T-helper 17 cell (primary cell): Measurements from ENCODE around the gene PTPRM. TPM values are rescaled to one million over a fixed set of nuclear protein-coding genes. Genes with fewer than 3 reads are reported as not detected.

Experiments used
- ATAC-seq: fragments of 150-1000 bp; cut with Tn5 transposase; 2 replicates; pipeline ENCODE4 v1.10.0; 2021; ENCODE audit warnings: mild to moderate bottlenecking, moderate library complexity
- DNase-seq, 3 donors: peaks; one replicate each; pipeline versions ENCODE4 v3.0.0 to v3.0.0-alpha.2; 2020 to 2021
- H3K9me3 ChIP-seq: one replicate; pipeline ENCODE4 v1.7.0; 2013; ENCODE audit warnings: low read length, mild to moderate bottlenecking; ENCODE audit not compliant: control insufficient read depth, poor library complexity, severe bottlenecking
- H3K27ac Mint-ChIP-seq: one replicate; pipeline ENCODE4 v1.8.0; 2022; ENCODE audit warnings: mild to moderate bottlenecking, moderate library complexity, mixed read lengths
- H3K27me3 Mint-ChIP-seq: one replicate; pipeline ENCODE4 v1.8.0; 2022; ENCODE audit warnings: mixed read lengths
- H3K36me3 Mint-ChIP-seq: one replicate; pipeline ENCODE4 v1.8.0; 2022; ENCODE audit warnings: low read depth, mixed read lengths
- H3K4me1 Mint-ChIP-seq: one replicate; pipeline ENCODE4 v1.8.0; 2022; ENCODE audit warnings: mild to moderate bottlenecking, mixed read lengths
- H3K4me3 Mint-ChIP-seq: one replicate; pipeline ENCODE4 v1.8.0; 2022; ENCODE audit warnings: mild to moderate bottlenecking, moderate library complexity, mixed read lengths
- total RNA-seq, 4 donors: library from RNA in 2 of 4; stranded (reverse) in 2 of 4; gene quantifications; one replicate each; pipeline ENCODE4 v1.2.3 and lab custom pipeline; 2022 to 2026

Gene PTPRM
- total RNA-seq, 2 donors from 2014 or later = 25.6 to 44.8 TPM

DNA sequence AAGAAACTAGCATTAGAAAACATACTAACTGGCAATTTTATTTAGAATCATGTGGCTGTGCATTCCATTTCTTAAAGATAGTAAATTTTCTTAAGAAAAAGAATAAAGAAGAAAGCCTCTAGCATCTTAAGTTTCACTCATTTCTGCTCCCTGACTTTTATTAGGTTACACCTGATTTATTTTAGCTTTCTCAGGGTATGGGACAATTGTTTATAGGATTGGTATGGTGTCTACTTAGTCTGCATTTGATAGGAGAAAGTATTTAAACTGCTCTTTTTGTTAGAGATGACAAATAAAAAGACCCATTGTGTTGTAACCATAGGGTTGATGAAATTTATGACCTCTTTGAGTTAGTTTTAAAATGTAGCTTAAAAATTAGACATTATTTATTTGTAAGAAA, 115.2 kb downstream of the PTPRM start:
- Mint-ChIP-seq H3K4me3 (no peak overlapping the region), H3K27me3 (no peaks in the 10 kb centered on the region), H3K27ac (no peak overlapping the region), H3K36me3 (no peaks in the 10 kb centered on the region), H3K4me1 (no peaks in the 10 kb centered on the region)
- no peak for ATAC-seq
- no peak for DNase-seq
- no peaks in the 10 kb centered on the region for H3K9me3 ChIP-seq

DNA sequence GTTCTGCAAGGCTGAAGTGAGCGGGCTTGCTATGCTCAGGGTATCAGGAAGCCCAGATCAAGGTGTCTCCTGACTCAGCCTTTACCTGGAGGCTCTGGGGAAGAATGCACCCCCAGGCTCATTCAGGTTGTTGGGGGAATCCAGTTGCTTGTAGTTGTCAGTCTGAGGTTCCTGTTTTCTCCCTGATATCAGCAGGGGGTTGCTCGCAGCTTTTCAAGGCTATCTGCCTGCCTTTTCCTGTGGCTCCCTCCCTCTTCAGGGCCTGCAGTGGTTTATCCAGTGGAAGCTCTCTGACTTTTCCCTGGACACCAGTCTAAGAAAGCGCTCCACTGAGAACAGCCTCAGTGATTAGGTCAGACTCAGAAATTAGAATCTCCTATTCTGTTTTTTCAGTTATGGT, 116.6 kb downstream of the PTPRM start:
- no peak overlapping the region for H3K4me3 Mint-ChIP-seq
- ATAC-seq = no peak

GRCh38 chr18:7684357-7684756, 117.2 kb downstream of the PTPRM start:
- no peaks in the 10 kb centered on the region for H3K9me3 ChIP-seq
- Mint-ChIP-seq H3K4me1 (no peaks in the 10 kb centered on the region), H3K4me3 (no peak overlapping the region), H3K27ac (no peak overlapping the region), H3K36me3 (no peaks in the 10 kb centered on the region), H3K27me3 (no peaks in the 10 kb centered on the region)
- ATAC-seq = no peak
- DNase-seq = no peak

More for the DNA sequence above, 116.6 kb downstream of the PTPRM start:
- no peaks in the 10 kb centered on the region for H3K4me1 Mint-ChIP-seq
- H3K27ac Mint-ChIP-seq = no peak overlapping the region
- no peaks in the 10 kb centered on the region for H3K27me3 Mint-ChIP-seq
- H3K36me3 Mint-ChIP-seq = no peaks in the 10 kb centered on the region
- no peaks in the 10 kb centered on the region for H3K9me3 ChIP-seq
- no peak for DNase-seq

DNA sequence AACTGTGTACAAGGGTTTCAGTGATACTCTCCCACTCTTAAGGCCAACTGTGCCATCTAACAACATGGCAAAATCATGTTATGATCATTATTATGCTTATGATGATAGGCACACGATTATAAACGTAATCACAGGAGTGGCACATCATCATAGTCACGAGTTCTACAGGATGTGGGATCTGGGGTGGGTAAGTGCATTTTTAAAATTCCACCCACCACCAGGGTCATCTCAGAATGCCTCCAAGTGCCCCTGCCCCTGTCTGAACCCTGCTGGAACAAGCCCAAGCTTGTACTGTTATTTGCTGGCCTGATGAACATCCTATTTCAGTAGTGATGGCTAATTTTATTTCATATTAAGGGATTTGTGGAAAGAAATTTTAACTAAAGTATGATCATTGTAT, 117.8 kb downstream of the PTPRM start:
- no peak for ATAC-seq
- Mint-ChIP-seq H3K4me1 (no peaks in the 10 kb centered on the region), H3K4me3 (no peak overlapping the region), H3K27me3 (no peaks in the 10 kb centered on the region), H3K36me3 (no peaks in the 10 kb centered on the region), H3K27ac (no peak overlapping the region)
- DNase-seq = no peak
- H3K9me3 ChIP-seq = no peaks in the 10 kb centered on the region

GRCh38 chr18:7686278-7686677, 119.2 kb downstream of the PTPRM start:
- H3K27me3 Mint-ChIP-seq = no peaks in the 10 kb centered on the region
- H3K4me3 Mint-ChIP-seq = no peak overlapping the region
- ATAC-seq (no peak), DNase-seq (no peak)
- H3K9me3 ChIP-seq = no peaks in the 10 kb centered on the region
- no peaks in the 10 kb centered on the region for H3K36me3 Mint-ChIP-seq
- no peaks in the 10 kb centered on the region for H3K4me1 Mint-ChIP-seq
- no peak overlapping the region for H3K27ac Mint-ChIP-seq

DNA sequence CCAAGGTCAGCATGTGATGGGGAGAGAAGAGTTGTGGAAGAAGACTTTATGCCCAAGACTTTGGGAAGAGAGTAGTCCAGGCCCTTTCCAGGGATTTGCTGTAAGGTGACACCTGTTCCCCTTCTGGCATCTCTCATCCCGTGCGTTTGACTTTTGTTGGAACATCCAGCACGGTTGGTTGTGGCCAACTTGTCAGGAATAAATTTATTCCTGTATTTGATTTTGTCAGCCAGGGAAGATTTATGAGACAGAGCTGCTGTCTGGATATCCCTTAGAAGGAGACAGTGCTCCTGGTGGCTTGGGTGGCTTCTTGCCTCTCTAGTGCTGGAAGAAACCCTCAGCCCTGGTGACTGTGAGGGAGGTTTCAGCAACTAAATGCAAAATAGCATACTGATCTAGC, 121.5 kb downstream of the PTPRM start:
- ATAC-seq = no peak
- DNase-seq = no peak
- Mint-ChIP-seq H3K27me3 (no peaks in the 10 kb centered on the region), H3K27ac (no peak overlapping the region), H3K36me3 (no peaks in the 10 kb centered on the region), H3K4me1 (no peaks in the 10 kb centered on the region), H3K4me3 (no peak overlapping the region)
- no peaks in the 10 kb centered on the region for H3K9me3 ChIP-seq

DNA sequence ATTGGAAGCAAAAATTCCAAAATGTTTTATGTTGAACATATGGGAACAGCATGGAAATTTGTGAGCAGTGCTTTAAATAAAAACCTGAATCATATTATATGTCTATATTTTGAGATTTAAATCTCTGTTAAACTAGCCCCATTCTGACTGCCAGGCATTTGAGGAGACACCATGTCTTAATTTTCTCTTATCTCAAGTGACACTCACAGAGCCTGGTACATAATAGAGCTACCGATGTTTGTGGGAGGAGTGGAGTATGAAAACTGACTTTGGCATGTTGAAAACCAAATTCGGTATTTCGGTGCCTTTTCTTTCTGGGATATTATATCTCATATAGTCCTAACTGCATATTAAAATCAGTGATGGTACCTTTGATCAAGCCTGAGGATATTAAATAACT, 124.1 kb downstream of the PTPRM start:
- no peak overlapping the region for H3K27ac Mint-ChIP-seq
- H3K4me3 Mint-ChIP-seq = no peak overlapping the region
- H3K27me3 Mint-ChIP-seq = no peaks in the 10 kb centered on the region
- H3K9me3 ChIP-seq = no peaks in the 10 kb centered on the region
- H3K36me3 Mint-ChIP-seq = no peaks in the 10 kb centered on the region
- no peaks in the 10 kb centered on the region for H3K4me1 Mint-ChIP-seq
- DNase-seq (no peak), ATAC-seq (no peak)

DNA sequence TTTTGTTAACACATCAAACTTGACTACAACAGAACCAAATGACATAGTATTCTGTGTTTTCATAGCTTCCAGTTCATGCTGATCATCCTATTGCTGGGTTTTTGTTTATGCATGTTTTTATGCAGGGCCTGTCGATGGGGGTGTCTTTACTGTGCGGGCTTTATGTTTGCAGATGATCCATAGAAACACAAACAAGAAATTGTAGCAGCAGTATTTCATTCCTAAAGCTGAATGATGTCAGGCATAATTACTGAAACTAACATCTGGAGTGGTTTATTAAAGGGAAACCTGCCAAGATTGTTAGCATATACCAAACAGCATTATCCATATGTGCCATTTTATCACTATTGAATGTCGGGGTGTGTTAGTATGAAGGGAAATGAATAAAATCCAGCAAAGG, 129.7 kb downstream of the PTPRM start:
- Mint-ChIP-seq H3K4me3 (no peak overlapping the region), H3K4me1 (no peaks in the 10 kb centered on the region), H3K27ac (no peak overlapping the region), H3K27me3 (no peaks in the 10 kb centered on the region), H3K36me3 (no peaks in the 10 kb centered on the region)
- no peaks in the 10 kb centered on the region for H3K9me3 ChIP-seq
- DNase-seq (no peak), ATAC-seq (no peak)

DNA sequence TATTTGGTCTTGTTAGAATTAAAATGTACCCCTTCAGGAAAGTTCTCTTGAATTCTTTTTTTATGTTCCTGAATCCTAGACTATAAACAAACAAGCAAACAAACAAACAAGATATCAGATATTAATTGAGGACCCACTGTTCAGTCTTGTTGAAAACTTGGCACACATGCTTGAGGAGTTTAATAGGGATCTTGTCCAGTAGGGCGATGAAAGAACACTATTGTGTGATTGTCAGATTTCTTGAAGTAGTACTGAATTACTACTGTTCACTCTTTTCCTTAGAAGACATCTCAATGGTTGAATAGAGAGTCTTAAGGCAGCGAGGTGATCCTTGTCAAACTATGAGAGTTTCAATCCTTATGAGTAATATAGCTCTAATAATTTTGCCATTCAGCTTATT, 130.2 kb downstream of the PTPRM start:
- Mint-ChIP-seq H3K36me3 (no peaks in the 10 kb centered on the region), H3K4me1 (no peaks in the 10 kb centered on the region), H3K27me3 (no peaks in the 10 kb centered on the region), H3K27ac (no peak overlapping the region), H3K4me3 (no peak overlapping the region)
- ATAC-seq (no peak), DNase-seq (no peak)
- no peaks in the 10 kb centered on the region for H3K9me3 ChIP-seq

DNA sequence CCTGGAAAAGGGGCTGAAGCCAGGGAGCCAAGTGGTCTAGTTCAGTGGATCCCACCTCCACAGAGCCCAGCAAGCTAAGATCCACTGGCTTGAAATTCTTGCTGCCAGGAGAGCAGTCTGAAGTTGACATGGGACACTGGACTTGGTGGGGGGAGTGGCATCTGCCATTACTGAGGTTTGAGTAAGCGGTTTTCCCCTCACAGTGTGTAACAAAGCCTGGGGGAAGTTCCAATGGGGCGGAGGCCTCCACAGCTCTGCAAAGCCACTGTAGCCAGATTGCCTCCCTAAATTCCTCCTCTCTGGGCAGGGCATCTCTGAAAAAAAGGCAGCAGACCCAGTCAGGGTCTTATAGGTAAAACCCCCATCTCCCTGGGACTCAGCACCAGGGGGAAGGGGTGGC, 144.4 kb downstream of the PTPRM start:
- H3K4me3 Mint-ChIP-seq = no peak overlapping the region
- H3K9me3 ChIP-seq = no peaks in the 10 kb centered on the region
- H3K27ac Mint-ChIP-seq = no peak overlapping the region
- DNase-seq (no peak), ATAC-seq (no peak)
- no peaks in the 10 kb centered on the region for H3K4me1 Mint-ChIP-seq
- H3K27me3 Mint-ChIP-seq = no peaks in the 10 kb centered on the region
- H3K36me3 Mint-ChIP-seq = no peaks in the 10 kb centered on the region

- no peak for ATAC-seq
- no peak overlapping the region for H3K27ac Mint-ChIP-seq
- H3K36me3 Mint-ChIP-seq = no peaks in the 10 kb centered on the region
- H3K27me3 Mint-ChIP-seq = no peaks in the 10 kb centered on the region
- H3K4me1 Mint-ChIP-seq = peaks cover 2% of the 10 kb centered on the region
- H3K4me3 Mint-ChIP-seq = no peak overlapping the region
- H3K9me3 ChIP-seq = no peaks in the 10 kb centered on the region
- no peak for DNase-seq
Observed at GRCh38 chr18:7720395-7720794, 153.3 kb downstream of the PTPRM start.

DNA sequence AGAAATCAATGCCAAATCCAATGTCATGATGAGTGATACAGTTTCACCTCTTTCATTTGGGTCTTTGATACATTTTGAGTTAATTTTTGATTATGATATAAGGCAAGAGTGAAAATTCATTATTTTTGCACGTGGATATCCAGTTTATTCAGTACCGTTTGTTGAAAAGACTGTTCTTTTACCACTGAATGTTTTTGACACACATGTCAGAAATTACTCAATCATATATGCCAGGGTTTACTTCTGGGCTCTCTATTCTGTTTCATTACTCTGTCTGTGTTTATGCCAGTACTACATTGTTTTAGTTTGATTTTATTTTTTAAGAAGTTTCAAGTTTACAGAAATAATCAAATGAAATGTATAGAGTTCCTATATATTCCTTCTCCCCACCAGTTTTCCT, 154.4 kb downstream of the PTPRM start:
- no peaks in the 10 kb centered on the region for H3K36me3 Mint-ChIP-seq
- ATAC-seq (no peak), DNase-seq (no peak)
- no peaks in the 10 kb centered on the region for H3K9me3 ChIP-seq
- no peaks in the 10 kb centered on the region for H3K27me3 Mint-ChIP-seq
- H3K4me3 Mint-ChIP-seq = no peak overlapping the region
- peaks cover 2% of the 10 kb centered on the region for H3K4me1 Mint-ChIP-seq
- no peak overlapping the region for H3K27ac Mint-ChIP-seq

DNA sequence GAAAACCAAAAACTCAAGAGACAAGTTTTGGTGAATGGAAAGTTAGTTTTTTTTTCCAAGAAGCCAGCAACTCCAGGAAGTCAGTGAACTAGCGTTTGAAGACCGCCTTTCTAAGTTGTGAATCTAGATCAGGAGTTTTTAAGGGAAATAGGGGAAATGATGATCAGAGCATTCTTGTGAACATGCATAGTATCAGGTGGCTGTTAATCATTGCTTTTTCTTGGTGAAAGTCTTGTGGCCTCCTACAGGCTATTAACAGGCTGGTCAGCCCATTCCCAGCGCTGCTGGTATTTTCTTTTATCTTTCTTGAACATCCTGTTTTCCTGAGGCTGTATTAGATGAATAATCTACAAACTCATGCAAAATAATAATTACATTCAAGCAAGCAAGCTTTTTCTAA, 155.8 kb downstream of the PTPRM start:
- peaks cover 2% of the 10 kb centered on the region for H3K4me1 Mint-ChIP-seq
- H3K4me3 Mint-ChIP-seq = no peak overlapping the region
- H3K9me3 ChIP-seq = no peaks in the 10 kb centered on the region
- no peaks in the 10 kb centered on the region for H3K27me3 Mint-ChIP-seq
- ATAC-seq (no peak), DNase-seq (no peak)
- no peaks in the 10 kb centered on the region for H3K36me3 Mint-ChIP-seq
- H3K27ac Mint-ChIP-seq = no peak overlapping the region

DNA sequence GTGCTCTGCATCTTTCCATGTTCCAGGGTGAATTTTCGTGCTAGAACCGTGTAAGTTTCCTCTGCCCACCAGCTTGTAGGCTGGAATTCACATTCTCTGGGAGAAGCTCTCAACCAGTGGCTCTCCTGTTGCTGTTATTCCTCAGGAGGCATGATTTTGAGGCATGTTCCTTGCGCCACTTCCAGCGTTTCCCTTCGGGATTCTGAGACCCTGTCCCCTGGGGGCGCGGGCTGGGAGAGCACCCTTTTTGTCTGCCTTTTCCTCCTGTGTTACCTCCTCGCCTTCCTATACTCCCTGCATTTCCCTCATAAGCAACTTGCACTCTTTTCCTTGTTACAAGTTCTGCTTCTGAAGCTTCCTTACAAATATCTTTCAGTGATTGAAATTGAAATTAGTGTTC, 156.4 kb downstream of the PTPRM start:
- ATAC-seq = no peak
- Mint-ChIP-seq H3K27me3 (no peaks in the 10 kb centered on the region), H3K27ac (no peak overlapping the region), H3K36me3 (no peaks in the 10 kb centered on the region), H3K4me3 (no peak overlapping the region), H3K4me1 (peaks cover 2% of the 10 kb centered on the region)
- H3K9me3 ChIP-seq = no peaks in the 10 kb centered on the region
- no peak for DNase-seq

DNA sequence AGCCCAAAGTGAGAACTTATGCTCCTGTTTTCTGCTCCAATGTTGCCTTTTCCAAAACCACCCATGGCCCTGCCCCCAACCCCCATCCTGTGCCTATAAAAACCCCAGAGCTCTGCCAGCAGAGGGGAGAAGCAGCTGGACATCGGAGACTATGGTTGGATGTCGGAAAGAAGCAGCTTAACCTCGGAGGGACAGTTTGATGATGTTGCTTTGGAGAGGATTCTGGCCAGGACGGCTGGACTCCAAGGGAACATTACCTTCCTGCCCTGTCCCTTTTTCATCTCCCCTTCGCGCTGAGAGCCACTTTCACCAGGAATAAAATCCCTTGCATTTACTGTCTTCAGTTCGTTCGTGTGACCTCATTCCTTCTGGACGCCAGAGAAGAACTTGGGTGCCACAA, 158.4 kb downstream of the PTPRM start:
- H3K4me1 Mint-ChIP-seq = peaks cover 1% of the 10 kb centered on the region
- ATAC-seq = no peak
- DNase-seq = no peak
- no peak overlapping the region for H3K27ac Mint-ChIP-seq
- no peaks in the 10 kb centered on the region for H3K27me3 Mint-ChIP-seq
- H3K4me3 Mint-ChIP-seq = no peak overlapping the region
- no peaks in the 10 kb centered on the region for H3K9me3 ChIP-seq
- H3K36me3 Mint-ChIP-seq = no peaks in the 10 kb centered on the region
